ENCODE measurements around the gene ANKRD63. TPM values are rescaled to one million over a fixed set of nuclear protein-coding genes. Genes with fewer than 3 reads are reported as not detected.

Gene ANKRD63
- total and polyA plus RNA-seq, 2 of the 8 experiments (the other 6 are each of a cell fraction or from before 2014, with no cell fraction given), result 0.18 to 0.26 TPM

DNA sequence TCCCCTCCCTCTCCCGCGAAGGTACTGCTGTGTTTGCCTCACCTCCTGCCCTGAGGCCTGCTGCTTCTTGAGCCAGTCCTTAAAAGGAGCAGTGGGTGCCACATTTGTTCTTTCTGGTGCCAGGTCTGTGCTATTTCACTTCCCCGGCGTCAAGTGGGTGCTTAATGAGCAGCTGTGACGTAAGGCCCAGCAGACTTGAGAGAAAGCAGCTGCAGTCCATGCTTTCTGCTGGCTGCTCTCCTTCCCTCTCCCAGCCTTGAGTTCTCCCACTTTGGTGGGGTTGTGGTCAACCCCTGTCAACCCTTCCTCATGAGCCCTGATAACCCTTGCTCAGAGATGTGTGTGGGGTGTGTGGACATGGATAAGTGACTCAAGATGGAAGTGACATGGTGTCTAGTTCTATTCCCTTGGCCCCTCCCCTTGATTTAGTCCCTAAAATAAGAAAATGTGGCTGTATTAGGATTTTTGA, 47.5 kb upstream of the ANKRD63 start (continued):
- TF ChIP-seq JUN (IDR thresholded peaks at IDR 0.05; ENCODE audit: low read depth, low read length) (no peak), TAF1 (IDR thresholded peaks at IDR 0.05; ENCODE audit: low read depth, low read length) (no peak), RBBP5 (IDR thresholded peaks at IDR 0.05; ENCODE audit: borderline replicate concordance, low read depth, low read length) (no peak), EGR1 (IDR thresholded peaks at IDR 0.05; ENCODE audit: borderline replicate concordance, low read depth, low read length) (no peak), ATF2 (IDR thresholded peaks at IDR 0.05; ENCODE audit: low read length) (no peak), EP300 (IDR thresholded peaks at IDR 0.05; ENCODE audit: borderline replicate concordance in 1 of 2, low read depth in 2 of 2, low read length in 2 of 2) (no peak), ATF3 (IDR thresholded peaks at IDR 0.05; ENCODE audit: insufficient read depth, low read depth, low read length) (no peak), NRF1 (IDR thresholded peaks at IDR 0.05; ENCODE audit: low read depth, low read length) (no peak)

All from H1 (cell line).